Activated naive CD4-positive, alpha-beta T cell (primary cell): ENCODE measurements around the gene RNU7-1.
A peak's percentile ranks its signal among the peaks of the same experiment; 100 is the strongest.

Source experiments
- DNase-seq, 4 experiments: peaks; one replicate each; lab custom pipeline; 2025; lab: John Stamatoyannopoulos, UW

RNU7-1 gene

DNA sequence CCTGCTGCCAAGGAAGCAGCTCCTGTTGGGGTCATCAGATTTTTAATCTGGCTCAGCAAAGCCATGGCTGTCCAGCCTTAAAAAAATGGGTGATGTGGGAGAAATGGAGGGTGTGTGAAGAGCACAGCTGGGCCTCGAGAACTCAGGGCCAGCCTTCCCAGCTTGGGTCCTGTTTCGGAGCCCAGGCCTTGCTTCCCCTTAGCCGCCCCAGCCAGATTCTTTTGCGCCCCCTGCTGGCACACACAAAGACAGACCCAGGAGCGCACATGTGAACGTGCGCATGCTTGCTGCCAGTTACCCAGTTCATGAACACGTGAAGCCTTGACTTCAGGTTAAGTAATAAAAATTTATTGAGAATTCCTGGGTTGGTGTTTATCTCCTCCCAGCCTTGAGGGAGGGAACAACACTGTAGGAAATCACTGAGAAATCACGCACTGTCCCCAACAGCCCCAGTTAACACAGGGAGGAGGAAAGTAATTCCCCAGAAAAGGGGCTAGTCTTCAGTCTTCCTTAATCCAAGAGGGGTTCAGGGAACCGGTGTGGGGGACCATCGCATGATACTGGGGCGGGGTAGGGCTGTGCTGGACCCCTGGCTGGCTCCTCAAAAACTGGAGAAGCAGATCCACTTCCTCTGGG lies 21.5 kb downstream of the RNU7-1 start:
- peak; percentile 57 to 84 (median 80) for DNase-seq

DNA sequence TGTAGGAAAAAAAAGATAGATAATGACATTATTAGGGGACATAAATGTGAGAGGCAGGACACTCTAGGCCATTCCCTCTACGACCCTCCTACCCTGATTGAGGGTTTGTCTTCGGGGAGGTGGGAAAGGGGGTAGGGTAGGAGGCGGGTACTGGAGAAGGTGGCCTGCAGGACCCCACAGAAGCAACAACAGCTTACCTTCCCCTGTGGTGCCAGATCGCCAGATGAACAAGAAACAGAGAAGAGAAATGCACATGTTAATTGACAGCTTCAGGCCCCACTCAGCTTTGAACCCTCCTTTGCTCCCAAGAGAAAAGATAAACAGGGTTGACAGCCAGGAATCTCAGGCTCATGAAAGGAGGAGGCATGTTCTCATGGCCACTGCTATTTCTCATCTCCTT lies 22.1 kb downstream of the RNU7-1 start:
- no peak for DNase-seq

DNA sequence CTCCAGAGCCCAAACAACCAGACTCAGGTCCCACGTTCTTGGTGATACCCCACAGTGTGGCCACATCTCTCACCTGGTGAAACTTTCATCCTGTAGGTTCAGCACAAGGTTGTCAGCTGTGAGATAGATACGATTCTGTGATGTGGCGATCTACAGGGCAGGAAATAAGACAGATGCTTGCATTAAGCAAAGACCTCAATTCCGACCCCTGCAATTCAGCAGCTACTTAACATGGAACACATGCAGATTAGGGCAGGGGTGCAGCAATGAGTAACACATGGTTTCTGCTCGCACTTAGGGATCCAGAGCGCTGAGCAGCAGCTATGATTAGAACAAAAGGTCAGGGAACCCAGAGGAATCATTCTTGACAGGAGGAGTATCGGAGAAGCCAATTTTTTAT lies 22.7 kb downstream of the RNU7-1 start:
- no peak for DNase-seq

DNA sequence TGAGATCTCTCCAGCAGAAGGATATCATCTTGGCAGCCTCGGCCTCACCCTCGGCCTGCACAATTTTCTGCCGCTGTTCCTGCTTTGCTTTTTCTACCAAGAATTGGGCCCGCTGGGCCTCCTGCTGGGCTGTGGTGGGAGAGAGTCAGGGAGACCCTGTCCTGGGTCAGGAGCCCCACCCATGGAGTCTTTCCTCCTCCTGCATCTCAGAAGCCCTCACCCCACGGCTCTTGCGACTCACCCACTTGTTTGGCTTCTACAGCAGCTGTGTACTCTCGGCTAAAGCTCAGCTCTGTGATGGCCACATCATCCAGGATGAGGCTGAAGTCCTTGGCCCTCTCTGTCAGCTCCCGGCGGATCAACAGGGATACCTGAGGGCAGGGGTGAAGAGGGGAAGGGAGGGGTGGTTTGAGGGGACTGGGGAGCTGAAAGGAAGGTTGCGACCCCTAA lies 24.1 kb downstream of the RNU7-1 start:
- no peak for DNase-seq

DNA sequence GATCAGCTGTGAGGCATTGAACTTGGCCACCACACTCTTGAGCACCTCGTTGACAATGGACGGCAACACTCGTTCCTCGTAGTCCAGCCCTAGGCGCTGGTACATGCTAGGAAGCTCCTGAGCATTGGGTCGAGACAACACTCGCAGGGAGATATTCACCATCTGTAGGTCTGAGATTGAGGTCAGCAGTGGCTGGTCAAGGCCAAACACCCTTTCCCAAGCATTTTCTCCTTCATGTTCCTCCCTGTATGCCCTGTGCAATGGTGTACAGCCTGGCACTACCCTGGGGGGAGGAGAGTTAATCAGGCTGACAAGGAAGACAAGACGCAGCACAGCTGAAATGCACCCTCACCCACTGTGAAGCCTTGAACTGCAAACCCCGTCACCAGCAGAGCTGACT lies 24.8 kb downstream of the RNU7-1 start:
- DNase-seq, result no peak

DNA sequence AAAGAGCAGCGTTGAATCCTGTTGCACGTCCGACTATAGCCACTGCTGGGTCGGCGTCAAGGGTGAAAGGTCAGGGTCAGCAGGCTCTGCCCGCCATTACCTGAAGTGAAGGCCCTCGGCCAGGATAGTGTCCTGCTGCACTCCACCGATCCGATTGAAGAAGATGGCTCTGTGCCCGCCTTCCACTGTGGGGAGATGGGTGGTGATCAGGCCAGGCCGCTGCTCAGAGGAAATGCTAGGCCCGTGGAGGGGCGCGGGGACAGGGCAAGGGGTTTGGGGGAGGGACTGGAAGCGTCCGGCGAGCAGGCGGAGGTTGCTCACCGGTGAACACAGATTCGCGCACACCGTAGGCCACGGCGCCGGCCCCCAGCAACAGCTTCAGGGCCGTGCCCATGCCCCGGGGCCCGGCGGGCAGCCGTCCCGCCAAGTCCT lies 26.5 kb downstream of the RNU7-1 start:
- DNase-seq, result no peak

DNA sequence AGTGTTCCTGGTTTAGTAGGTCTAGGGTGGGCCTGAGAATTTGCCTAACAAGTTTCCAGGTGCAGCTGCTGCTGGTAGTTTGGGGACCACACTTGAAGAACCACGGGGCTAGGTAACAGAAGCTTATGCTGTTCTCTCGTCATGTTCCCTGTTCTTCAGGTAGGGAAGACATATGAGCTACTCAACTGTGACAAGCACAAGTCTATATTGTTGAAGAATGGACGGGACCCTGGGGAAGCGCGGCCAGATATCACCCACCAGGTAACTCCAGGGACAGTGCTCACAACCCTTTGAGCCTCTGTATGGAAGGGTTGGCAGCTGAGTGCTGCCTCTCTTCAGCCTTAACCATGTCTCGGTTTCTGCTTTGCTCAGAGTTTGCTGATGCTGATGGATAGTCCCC lies 30.6 kb downstream of the RNU7-1 start:
- no peak for DNase-seq

DNA sequence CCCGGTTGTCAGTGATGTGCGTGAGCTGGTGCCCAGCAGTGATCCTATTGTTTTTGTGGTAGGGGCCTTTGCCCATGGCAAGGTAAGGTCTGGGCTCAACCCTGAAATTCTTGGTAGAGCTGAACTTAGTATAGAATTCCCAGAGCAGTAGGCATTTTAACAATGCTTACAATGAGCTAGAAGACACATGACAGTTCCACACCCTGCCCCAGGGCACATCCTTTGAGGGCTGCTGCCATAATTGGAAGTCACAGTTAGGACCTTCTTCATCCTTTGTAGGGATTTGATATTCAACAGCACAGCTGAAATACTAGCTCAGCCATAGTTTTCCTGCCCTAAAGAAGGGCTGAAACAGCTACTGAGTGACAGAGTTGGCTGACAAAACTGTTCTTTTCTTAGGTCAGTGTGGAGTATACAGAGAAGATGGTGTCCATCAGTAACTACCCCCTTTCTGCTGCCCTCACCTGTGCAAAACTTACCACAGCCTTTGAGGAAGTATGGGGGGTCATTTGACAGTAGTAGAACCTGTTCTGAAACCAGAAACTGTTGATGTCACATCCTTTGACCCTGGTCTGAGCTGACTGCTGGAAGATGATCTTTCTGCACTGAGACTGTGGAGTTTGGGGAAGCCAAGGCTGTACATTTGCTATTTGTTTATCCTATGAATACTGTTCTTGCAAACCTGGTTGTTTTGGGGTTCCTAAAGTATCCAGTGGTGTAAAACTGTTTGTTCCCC lies 31.8 kb downstream of the RNU7-1 start:
- no peak for DNase-seq

DNA sequence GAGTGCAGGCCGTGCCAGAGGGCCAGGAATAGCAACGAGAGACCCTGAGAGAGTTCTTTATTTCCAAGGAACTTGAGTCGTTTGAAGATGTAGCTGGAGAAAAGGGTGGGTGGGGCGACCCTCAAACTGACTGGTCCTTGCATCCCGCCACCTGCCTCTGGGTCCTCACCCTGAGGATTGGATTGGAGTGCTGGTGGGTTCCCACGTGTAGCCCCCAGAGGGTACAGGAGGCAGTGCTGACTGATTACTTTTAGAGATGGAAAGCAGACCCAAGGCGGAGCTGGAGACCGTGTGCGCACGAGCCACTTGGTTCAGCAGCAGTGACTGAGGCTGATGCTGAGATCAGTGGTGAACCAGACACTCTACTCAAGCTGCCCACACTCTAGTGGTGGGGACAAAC lies 34.0 kb downstream of the RNU7-1 start:
- no peak for DNase-seq

DNA sequence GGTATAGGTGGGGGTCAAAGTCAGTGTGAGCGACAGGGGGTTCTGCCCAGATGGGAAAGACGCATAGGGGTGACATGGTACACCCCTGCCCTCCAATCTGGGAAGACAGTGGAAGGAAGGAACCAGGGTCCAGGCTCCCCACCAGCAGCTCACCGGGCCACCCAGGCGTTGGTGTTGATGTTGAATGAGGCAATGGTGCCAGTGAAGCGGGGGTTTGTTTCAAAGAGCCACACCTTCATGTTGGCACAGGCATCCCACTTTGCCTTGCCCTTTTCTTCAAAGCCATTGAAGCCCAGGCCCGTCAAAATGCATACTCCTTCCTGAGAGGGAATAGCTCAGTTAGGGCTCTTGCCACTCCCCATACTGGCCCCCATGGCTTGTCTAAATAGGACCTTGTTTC lies 34.6 kb downstream of the RNU7-1 start:
- no peak for DNase-seq

DNA sequence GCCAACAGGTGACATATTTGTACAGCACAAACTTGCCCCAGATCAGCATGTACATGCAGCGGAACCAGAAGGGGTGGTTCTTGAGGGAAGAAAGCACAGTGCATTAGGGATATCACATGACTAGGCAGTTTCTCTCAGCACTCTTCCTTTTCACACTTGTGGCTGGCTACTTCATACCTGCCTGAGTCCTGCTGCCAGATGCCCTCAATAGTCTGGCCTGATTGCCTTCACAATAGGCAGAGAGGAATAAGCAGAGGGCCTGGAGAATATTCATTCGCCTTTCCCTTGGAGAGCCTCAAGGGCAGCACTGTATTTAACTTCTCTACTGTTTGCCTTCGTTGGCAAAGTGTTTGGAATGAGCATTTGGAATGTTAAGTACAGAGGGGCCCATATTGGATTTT lies 35.0 kb downstream of the RNU7-1 start:
- DNase-seq, result no peak

DNA sequence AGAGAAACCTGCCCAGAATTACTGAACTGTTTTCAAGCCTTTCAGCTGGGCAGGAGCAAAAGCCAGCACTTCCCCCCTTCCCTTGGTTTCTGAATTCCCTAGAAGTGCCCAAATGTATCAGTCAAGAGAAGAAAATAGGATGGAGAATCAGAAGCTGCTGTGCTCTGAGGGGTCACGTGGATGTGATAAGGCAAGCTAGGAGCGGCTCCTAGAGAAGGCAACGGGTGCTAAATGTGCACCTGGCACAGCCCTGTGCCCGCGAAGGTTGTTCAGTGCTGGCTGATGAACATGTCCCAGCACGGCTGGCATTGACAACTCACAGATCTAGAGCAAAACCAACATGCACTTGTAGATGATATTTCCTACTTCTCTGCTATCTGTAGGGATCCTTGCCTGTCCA lies 35.4 kb downstream of the RNU7-1 start:
- DNase-seq, result no peak

DNA sequence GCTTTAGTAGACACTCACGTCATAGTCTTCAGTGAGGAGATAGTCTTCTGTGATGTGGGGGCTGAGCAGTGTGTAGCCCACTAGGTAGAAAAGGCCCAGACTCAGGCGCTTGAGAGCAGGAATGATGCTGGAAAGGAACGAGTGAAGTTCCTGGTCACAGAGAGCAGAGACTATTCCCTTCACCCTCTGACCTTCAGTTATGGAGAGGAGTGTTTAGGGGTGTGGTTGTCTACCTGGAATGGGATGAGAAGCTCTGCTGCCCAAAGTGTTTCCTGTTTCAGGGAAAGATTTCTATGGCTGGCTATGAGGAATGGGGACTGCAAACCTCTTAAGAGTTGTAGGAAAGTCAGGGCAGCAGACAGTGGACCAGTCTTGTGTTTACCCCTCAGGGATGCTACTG lies 35.8 kb downstream of the RNU7-1 start:
- no peak for DNase-seq

DNA sequence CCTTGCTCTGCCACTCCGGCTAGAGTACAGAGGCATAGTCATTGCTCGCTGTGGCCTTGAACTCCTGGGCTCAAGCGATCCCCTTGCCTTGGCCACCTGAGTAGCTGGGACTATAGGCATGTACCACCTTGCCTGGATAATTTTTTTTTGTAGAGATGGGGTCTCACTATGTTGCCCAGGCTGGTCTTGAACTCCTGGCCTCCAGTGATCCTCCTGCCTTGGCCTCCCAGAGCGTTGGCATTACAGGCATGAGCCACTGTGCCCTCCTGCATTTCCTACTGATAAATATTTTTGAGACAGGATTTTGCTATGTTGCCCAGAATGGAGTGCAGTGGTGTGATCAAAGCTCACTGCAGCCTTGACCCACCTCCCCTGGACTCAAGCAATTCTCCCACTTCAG lies 36.5 kb downstream of the RNU7-1 start:
- no peak for DNase-seq

DNA sequence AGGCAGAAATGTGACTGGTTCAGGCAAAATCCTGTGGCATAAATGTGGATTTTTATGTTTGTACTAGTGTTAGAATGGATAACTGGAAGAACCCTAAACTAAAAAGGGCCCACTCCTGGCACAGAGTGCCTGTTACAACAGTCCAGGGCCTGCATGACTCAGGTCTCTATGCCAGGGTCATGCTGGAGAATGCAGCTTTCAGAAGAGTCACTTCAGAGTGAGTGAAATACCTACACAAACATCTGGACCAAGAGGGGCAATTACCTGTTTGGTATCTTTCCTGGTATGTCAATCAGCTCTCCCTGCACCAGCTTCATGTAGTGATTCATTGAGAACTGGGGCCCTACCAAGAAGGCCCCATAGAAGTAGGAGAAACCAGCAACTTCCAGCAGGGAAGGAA lies 37.1 kb downstream of the RNU7-1 start:
- DNase-seq, result no peak

DNA sequence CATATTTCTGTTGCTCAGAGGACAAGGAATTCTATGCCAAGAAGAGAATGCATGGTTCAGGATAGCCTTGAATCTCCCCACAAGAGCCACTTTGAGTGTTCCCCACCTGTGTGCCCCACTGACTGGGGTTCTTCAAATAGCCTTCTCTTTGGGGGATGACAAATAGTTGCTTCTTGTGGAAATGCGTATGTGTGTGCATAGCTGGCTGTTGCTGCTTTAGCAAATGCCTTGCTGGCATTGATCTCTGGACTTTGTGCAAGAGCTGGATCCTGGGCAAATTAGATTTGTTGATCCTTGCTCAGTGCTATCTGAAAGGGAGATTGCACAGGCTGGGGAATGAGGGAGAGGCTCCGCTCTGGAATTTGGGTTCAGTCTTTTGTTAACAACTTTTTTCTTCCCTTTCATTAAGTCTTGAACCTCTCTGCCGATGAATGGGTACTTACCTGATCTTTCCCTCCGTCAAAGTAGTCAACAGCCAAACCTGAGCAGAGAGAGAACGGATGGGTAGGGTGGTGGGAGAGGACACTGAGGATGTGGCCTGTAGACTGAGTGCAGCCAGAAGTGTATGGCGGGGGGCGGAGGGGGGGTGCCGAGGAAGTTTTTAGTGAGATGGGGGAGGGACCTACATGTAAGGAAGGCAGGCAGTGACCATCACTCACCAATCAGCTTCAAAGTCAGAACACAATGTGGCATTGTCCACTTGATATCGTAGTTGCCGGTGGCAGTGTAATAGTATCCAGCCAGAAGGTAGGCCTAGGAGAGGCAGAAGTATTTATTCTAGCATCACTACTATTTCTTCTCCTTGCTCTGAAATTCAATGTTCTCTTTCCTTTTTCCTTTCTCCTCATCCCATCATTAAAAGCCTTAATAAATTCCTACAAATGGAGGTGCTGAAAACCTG lies 37.8 kb downstream of the RNU7-1 start:
- DNase-seq, result no peak

DNA sequence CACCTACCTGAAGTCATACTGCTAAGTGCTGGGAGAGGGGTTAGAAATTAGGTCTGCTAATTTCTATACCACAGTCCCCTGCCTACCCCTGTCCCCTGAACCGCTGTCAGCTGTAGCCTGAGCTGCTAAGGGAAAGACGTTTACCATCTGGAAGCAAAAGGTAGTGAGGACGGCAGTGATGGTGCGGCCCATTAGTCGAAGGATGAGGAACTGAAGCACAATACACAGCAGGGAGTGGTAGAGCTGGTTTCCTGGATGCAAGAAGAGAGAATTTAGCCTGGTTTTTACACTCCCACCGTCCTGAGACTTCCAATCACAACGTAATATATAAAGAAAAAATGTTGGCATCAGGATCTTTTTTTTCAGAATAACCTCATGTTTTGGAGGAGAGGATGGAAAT lies 38.9 kb downstream of the RNU7-1 start:
- no peak for DNase-seq

DNA sequence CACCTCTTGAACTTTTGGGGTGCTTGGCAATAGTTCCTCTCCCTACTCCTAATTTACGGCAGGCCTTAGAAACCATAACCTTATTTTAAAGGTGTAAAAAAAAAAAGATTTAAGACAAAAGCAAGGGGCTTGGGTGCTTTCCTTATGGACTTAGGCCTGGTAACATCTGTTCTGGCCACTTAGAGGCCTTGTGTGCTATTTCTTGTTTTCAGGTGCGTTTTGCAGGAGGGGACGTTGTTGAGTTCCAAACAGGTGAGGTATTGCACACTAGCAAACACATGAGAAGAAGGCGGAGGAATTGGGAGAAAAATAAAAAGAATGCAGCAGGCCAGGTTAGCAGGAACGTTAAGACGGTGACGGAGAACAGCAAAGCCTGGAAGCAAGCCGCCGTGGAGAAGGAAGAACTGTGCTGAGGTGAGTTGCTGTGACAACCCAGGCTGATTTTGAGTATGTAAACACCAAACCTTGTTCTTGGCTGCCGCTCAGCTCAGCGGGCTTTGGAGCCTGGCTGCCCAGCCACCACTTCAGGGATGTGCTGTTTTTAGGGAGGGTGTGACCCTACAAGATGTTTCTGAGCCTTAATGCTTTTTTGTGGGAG lies 44.4 kb downstream of the RNU7-1 start:
- DNase-seq, result no peak
